LHCN-M2 (cell line): ENCODE results near the gene THAP12. TPM values are rescaled to one million over a fixed set of nuclear protein-coding genes. Genes with fewer than 3 reads are reported as not detected.

ENCODE experiments used
- DNase-seq: peaks from one replicate; pipeline ENCODE4 v3.0.0-alpha.2; 2012; ENCODE audit warnings: low read depth
- total RNA-seq: library from RNA; depleted of rRNA; stranded (reverse); fragments of >200 nt; gene quantifications from 2 replicates; pipeline ENCODE4 v1.2.3, GENCODE V29; 2014; rRNA removed

The THAP12 gene
- total RNA-seq, 1 experiment from 2014 or later: 42.4 TPM

DNA sequence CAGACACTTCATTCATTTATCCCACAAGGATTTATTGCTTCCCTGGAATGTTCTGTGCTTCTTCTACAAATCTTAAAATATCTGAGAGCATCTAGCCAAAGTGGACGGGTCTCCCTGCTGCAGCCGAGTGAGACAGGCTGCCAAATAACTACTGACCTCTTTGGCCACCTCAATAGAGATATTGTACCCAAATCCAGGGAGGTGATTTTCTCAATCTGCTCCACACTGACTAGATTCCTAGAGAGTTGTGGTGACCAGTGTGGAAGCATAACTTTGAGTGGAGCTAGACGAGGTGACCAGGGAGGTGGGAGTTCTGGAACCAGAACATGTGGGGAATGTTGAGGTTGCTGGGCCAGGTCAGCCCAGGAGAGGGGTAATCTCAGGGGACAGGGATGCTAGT lies 77.5 kb downstream of the THAP12 start:
- no peak for DNase-seq

DNA sequence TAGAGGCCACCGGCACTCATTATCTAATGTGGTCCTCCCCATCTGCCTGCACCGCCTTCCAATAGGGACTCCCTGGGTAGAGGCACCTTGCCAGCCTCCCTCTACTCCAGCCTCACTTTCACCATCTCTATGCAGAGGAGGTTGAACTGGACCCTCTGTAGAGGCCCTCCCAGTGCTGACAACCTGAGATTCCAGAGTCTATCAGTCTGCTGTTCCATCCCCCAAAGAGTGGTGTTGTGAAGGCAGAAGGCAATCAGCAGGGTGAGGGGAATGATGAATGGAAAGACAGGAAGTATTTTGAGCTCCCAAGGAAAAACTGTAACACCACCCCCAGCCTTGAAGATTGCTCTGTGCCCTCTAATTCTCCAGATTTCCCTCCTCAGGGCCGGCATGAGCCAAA lies 77.9 kb downstream of the THAP12 start:
- DNase-seq: no peak

Other genes starting within 250 kb of the THAP12 start
- 0.06 TPM in 1 of 2 replicates, not detected in the other for gene WNT11, start 174.6 kb downstream of the THAP12 start, total RNA-seq
- 0.51 and 0.75 TPM in 2 replicates for gene GVQW3, start 191 bp upstream of the THAP12 start, total RNA-seq
- gene EMSY, start 63.9 kb upstream of the THAP12 start, total RNA-seq: 19.3 and 21.1 TPM in 2 replicates